GM18867 (cell line): ENCODE measurements around the gene RNLS.

ENCODE experiments used
- ATAC-seq: cut with Tn5 transposase; IDR thresholded peaks from one replicate; pipeline ENCODE4 v1.9.1; 2021; ENCODE audit warnings: mild to moderate bottlenecking, moderate library complexity; ENCODE audit not compliant: unreplicated experiment

RNLS gene

GRCh38 chr10:88525371-88526069 lies 57.6 kb downstream of the RNLS start:
- no peak for ATAC-seq

GRCh38 chr10:88523739-88524400 lies 59.2 kb downstream of the RNLS start:
- ATAC-seq = no peak

GRCh38 chr10:88522715-88523114 lies 60.4 kb downstream of the RNLS start:
- ATAC-seq = no peak

- ATAC-seq = no peak
Measured at GRCh38 chr10:88521791-88522190, 61.3 kb downstream of the RNLS start.

- ATAC-seq = no peak
Measured at GRCh38 chr10:88515235-88515634, 67.9 kb downstream of the RNLS start.

- no peak for ATAC-seq
Measured at GRCh38 chr10:88512599-88512998, 70.5 kb downstream of the RNLS start.

GRCh38 chr10:88508796-88509195 lies 74.3 kb downstream of the RNLS start:
- no peak for ATAC-seq

- no peak for ATAC-seq
Measured at GRCh38 chr10:88507826-88508453, 75.2 kb downstream of the RNLS start.

- no peak for ATAC-seq
Measured at GRCh38 chr10:88507404-88507803, 75.7 kb downstream of the RNLS start.

- ATAC-seq = no peak
Measured at GRCh38 chr10:88505680-88506215, 77.4 kb downstream of the RNLS start.

GRCh38 chr10:88505265-88505664 lies 77.9 kb downstream of the RNLS start:
- ATAC-seq = no peak

GRCh38 chr10:88500656-88501055 lies 82.5 kb downstream of the RNLS start:
- no peak for ATAC-seq

- ATAC-seq = no peak
Measured at GRCh38 chr10:88499569-88500470, 83.3 kb downstream of the RNLS start.

- ATAC-seq = no peak
Measured at GRCh38 chr10:88497913-88498312, 85.2 kb downstream of the RNLS start.

GRCh38 chr10:88494537-88494936 lies 88.6 kb downstream of the RNLS start:
- ATAC-seq = no peak

GRCh38 chr10:88493691-88494483 lies 89.2 kb downstream of the RNLS start:
- ATAC-seq = no peak

GRCh38 chr10:88491314-88491713 lies 91.8 kb downstream of the RNLS start:
- ATAC-seq = no peak

GRCh38 chr10:88490231-88490980 lies 92.7 kb downstream of the RNLS start:
- ATAC-seq = no peak

- no peak for ATAC-seq
Measured at GRCh38 chr10:88489107-88489506, 94.0 kb downstream of the RNLS start.
